ENCODE data around the gene AHDC1.
A peak's percentile ranks its signal among the peaks of the same experiment; 100 is the strongest.

Gene AHDC1

GRCh38 chr1:27569088-27569460 is 34.9 kb downstream of the AHDC1 start:
- intact Hi-C loops (cut with DNase I): no loop called here
- DNase-seq: no peak

DNA sequence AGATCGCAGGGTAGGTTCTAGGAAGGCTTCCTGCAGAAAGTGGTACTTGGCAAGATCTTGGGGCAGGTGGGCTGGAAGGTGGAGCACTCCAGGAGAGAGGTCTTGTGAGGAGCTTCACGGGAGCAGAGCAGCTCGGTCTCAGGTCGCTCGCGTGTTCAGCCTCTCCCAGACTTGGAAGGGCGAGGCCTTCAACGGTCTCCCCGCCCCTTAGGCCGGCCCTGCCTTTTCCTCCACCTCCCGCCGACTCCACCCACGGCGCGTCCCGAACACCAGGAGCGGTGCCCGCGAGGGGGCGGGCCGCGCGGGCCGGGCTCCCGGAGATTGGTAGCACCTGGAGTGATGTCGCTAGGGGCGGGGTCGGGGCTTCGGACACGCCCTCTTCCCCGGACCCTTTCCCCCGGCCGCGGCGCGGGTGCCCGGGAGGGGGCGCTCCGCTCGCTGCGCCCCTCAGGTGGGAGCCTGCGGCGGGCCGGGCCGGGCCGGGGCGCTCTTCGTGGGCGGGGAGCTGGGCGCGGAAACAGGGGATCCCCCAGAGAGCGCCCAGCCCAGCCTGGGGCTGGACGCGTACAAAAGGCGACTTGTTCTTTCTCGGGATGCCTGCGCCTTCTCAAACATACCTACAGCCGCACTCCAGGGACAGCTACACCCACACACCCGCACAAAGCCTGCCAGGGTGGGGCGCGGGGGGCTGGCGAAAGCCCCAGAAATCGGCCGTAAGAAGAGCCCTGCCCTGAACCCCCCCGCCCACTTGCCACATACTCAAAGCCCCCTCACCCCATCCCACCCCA is 35.5 kb downstream of the AHDC1 start:
- intact Hi-C loops (cut with DNase I): no loop called here

DNA sequence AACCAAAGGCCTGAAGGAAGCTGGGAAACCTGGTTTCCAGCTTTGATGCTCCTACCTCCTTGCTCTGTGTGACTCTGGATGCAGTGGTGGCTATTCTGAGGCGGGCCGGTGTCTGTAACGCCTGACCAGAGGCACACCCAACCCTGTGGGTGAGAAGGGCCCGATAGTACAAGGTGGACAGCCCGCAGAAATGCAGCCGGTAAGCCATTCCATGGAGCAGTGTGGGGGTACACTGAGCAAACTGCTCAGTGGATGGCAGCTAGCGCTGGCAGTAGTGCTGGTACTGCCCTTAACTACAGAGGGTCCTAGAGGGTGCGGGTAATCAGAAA is 36.0 kb downstream of the AHDC1 start:
- intact Hi-C loops (cut with DNase I): no loop called here

More for the DNA sequence above, 35.5 kb downstream of the AHDC1 start:
- peak; percentile 47 to 97 (median 77) for DNase-seq

DNA sequence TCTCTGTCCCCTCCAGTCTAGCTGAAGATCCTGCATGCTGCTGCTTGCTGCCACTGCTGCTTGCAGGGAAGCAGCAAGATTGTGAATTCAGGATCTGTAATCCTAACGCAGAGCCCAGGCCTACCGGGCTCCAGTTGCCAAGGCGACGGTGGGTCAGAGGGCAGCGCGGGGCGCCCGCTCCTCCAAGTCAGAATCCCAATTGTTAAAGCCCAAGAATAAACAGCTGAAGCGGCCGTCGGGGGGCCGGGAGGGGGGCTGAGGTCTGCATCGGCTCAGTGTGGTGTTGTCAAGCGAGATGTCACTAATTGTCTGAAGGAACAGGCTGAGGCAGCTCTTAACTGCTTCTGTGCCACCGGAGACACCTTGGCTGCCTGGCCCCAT is 36.8 kb downstream of the AHDC1 start:
- DNase-seq: peak in 1 of 10 donors; percentile 86

More for the DNA sequence above, 36.0 kb downstream of the AHDC1 start:
- no peak for DNase-seq

GRCh38 chr1:27566462-27567145 is 37.3 kb downstream of the AHDC1 start:
- DNase-seq: peak in 1 of 10 donors; percentile 82
- intact Hi-C loops (cut with DNase I): no loop called here

More for the DNA sequence above, 36.8 kb downstream of the AHDC1 start:
- intact Hi-C loops (cut with DNase I): no loop called here

DNA sequence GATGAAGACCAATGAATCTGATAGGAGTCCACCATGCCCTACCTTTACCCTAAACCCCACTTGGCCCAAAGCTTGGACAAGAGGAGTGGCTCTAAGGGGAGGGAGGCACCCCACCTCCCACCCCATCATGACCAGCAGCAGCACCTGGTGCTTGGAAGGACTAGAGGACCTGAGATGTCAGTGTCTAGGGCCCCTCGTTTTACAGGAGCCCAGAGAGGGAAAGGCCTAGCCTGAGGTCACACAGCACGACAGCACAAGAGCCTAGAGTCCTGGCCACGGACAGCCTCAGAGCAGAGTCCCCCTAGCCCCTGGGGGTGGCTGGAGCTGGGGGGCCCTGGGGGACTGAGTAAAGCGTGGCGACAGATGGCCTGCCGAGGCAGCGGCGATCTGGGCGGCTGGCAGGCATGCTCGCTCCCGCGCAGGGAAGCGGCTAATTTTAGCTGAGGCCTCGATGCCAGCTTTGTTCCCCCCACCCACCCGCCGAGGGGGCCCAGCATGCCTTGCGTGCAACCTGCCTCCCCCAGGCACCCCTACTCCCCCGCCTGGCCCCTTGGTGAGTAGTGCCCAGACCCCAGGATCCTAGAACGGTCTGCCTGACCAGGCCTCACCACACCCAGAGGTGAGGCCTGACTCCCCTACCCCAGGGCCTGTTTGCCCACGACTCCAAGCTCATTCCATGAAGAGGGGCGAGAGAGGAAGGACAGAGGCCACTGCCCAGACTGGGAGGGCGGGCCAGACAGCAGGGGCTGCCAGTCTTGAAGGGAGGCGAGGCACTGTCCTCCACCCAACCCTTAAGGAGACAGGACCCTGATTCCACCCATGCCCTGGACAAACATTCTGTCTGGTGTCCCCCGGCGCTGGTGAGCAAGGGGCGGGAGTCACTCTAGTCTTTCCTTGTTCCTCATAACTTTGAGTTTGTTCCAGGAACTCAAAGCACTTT is 39.0 kb downstream of the AHDC1 start:
- intact Hi-C loops (cut with DNase I): no loop called here
- peak in 4 of 10 donors; percentile 54 to 89 (median 78) for DNase-seq

- DNase-seq: peak in 2 of 10 donors; percentile 84 to 92
- intact Hi-C loops (cut with DNase I): no loop called here
Observed at GRCh38 chr1:27563591-27564471, 40.1 kb downstream of the AHDC1 start.

- intact Hi-C loops (cut with DNase I): no loop called here
- DNase-seq: no peak
Observed at GRCh38 chr1:27563341-27563590, 40.7 kb downstream of the AHDC1 start.

DNA sequence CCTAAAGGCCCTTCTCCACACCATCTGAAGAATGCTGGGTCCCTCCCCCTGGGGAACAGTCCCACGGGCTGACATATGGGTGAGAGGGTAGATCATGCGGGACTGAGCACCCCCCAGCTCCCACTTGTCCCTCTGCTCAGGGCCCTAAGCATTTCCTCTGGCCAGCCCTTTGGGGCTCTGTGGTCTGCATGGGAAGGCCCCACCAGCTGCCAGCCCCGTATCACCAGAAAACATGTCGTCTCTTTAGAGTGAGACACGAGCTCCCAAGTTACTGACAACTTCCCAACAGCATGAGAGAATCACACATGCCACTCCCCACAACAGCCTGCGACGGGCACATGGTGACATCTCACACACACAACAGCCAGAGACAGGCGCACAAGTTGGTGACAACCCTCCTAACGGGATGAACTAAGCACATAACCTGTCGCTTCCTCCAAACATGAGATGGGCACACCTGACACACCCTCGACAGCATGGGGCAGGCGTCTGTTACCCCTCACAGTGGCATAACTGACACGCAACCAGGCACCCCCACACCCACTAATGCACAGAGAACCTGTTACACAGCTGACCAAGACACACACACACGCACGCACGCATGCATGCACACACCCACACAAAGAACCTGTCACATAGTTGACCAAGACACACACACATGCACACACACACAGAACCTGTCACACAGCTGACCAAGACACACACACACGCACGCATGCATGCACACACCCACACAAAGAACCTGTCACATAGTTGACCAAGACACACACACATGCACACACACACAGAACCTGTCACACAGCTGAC is 41.2 kb downstream of the AHDC1 start:
- intact Hi-C loops (cut with DNase I): no loop called here
- DNase-seq: no peak

DNA sequence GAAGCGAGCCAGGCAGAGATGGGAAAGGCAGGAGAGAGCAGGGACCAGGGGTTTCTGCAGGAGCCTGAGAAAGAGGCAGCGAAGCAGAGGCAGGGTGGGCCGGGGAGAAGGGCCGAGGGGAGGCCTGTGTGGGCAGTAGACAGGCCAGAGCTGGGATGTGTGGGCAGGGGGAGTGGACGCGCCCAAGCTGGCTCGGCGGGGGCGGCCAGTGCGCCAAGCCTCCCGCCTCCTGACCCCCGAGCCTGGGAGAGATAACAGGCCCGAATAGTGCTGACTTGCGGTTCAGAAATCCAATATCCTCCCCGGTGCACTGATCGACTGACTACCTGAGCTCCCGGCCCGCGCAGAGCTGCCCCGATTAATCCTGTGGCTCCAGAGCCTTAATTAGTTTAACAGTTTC is 41.9 kb downstream of the AHDC1 start:
- intact Hi-C loops (cut with DNase I): no loop called here
- no peak for DNase-seq

GRCh38 chr1:27561124-27561899 is 42.6 kb downstream of the AHDC1 start:
- DNase-seq: peak in 1 of 10 donors; percentile 81
- intact Hi-C loops (cut with DNase I): no loop called here

DNA sequence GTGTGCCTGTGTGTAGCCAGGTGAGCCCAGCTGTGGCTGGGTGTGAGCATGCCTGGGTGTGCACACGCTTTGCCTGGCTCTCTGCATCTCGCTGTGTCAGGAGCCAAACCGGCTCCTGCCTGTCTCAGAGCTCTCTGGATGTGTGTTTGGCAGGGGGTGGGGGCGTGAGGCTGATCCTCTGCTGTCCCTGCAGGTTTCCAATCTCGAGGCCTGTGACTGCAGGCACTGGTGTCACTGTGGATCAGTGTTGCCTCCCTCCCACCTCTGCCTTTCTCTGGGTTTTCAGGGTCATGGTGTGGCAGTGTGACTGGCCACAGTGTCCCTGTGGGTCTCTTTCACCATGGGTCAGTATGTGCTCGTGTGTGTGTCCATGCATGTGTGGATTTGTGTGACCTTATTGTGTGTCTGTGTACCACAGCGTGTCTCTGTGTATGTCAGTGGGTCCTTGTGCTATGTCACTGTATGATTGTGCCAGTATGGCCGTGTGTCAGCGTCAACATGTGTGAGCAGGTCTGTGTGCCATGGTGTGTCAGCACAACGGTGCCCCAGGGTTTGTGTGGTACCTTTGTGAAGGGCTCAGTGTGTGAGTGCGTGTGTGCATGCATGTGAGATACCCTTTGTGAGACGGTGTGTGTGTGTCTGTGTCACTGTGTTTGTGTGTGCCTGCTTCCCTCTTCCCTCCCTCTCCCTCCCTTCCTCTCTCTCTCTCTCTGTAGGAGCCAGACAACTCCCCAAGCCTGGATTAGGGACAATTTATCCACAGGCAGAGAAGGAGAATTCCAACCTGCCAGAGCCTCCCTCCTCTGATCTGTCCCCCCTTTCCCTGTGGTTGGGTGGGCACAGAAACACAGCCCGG is 43.4 kb downstream of the AHDC1 start:
- intact Hi-C loops (cut with DNase I): no loop called here
- peak in 1 of 10 donors; percentile 90 for DNase-seq

GRCh38 chr1:27559466-27560030 is 44.4 kb downstream of the AHDC1 start:
- intact Hi-C loops (cut with DNase I): no loop called here
- no peak for DNase-seq

GRCh38 chr1:27557596-27558340 is 46.2 kb downstream of the AHDC1 start:
- intact Hi-C loops (cut with DNase I): no loop called here
- DNase-seq: no peak

DNA sequence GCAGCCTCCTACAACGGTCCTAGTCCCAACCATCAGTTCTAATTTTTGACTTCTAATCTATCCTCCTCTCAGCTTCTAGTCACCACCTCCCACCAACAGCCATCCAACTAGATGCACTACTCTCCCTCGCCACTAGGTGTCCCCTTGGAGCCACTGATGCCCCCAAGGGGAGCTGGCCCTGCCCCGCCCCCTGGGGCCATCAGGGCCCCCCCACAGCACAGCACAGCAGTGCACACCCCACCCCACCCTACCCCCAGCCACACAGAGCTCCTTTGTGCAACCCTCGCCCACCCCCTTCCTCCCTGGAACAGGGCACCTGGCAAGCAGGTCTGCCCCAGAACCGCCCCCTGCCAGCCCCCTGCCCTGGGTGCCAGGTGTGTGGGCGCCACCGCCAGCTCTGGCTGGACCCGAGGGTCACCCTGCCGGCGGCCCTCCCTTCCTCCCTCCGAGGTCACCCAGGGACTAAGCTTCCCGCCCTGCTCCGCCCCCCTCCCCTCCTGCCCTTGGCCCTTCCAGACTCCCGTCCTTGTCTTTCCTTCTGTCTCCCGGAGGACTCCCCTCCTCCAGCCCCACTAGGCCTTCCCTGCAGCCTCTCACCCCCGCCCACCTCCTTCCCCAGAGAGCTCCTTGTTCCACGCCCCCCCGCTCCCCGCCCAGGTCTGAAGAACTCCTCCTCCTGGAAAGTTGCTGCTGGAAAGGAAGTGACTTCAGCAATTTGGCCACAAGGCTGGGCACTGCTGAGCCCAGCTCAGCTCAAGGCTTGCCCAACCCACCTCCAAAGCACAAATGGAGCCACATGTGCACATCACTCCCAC is 47.0 kb downstream of the AHDC1 start:
- intact Hi-C loops (cut with DNase I): loop anchor here (1.0 kb wide), 1 partner anchor 49 kb away; no protein-coding TSS in a partner anchor
- peak in 9 of 10 donors; percentile 68 to 94 (median 72) for DNase-seq

- intact Hi-C loops (cut with DNase I): loop anchor here (1.0 kb wide), 1 partner anchor 50 kb away; no protein-coding TSS in a partner anchor
Observed at GRCh38 chr1:27556435-27556780, 47.5 kb downstream of the AHDC1 start.

More at GRCh38 chr1:27556435-27556780, 47.5 kb downstream of the AHDC1 start:
- no peak for DNase-seq
